GM12878 (cell line): ENCODE measurements around the gene CAP2. TPM values are rescaled to one million over a fixed set of nuclear protein-coding genes. Genes with fewer than 3 reads are reported as not detected.

Experiments used
- ATAC-seq: fragments of 200-7000 bp; cut with Tn5 transposase; 3 replicates; pipeline ENCODE4 v1.9.1; 2020; ENCODE audit warnings: mild to moderate bottlenecking, moderate library complexity
- BruUV-seq: library from RNA; stranded (reverse); fragments of 400-500 nt; replicated peaks from 2 replicates; lab custom pipeline; 2021; lab: Mats Ljungman, UMichigan
- CTCF ChIA-PET: fragments of 300-600 bp; sonication (Branson Sonifier 250); formaldehyde crosslinking; extraction: SDS; loops from one replicate; lab custom pipeline; 2021; ENCODE audit warnings: inconsistent platforms; lab: Yijun Ruan, JAX
- POLR2A ChIA-PET: fragments of 350-600 bp; formaldehyde crosslinking; extraction: SDS; loops from one replicate; lab custom pipeline; 2021; ENCODE audit warnings: inconsistent platforms; lab: Charles Lee
- RAD21 ChIA-PET: fragments of 300-600 bp; sonication (Branson Sonifier 250); formaldehyde crosslinking; loops from one replicate; lab custom pipeline; 2023; ENCODE audit warnings: antibody characterized with exemption; ENCODE audit not compliant: unreplicated experiment; lab: Charles Lee
- SMC1A ChIA-PET: fragments of 300-600 bp; sonication (Branson Sonifier 250); formaldehyde crosslinking; loops from one replicate; lab custom pipeline; 2023; ENCODE audit not compliant: unreplicated experiment, uncharacterized antibody; lab: Charles Lee
- DNase-seq: peaks from one replicate; pipeline ENCODE4 v3.0.0-alpha.2; 2011; ENCODE audit warnings: low read depth, low spot score
- FAIRE-seq: peaks from 3 replicates; lab custom pipeline; 2011; peaks lifted over from hg19 to GRCh38; lab: Jason Lieb, UNC
- H2AFZ ChIP-seq: 2 replicates; pipeline ENCODE4 v1.6.0; 2011; ENCODE audit warnings: low read depth, low read length, control low read depth; ENCODE audit not compliant: control insufficient read depth
- H3K27ac ChIP-seq: 2 replicates; pipeline ENCODE4 v1.5.1; 2011; ENCODE audit warnings: control low read depth; ENCODE audit not compliant: control insufficient read depth, insufficient read depth
- H3K27me3 ChIP-seq, 2 experiments: replicated peaks in 1 of 2; 2 replicates each; pipeline versions ENCODE4 v1.6.0 to v1.6.1; 2011; ENCODE audit warnings: low read length in 1 of 2; ENCODE audit not compliant: control insufficient read depth in 2 of 2, insufficient read depth in 2 of 2
- H3K36me3 ChIP-seq, 2 experiments: 2 replicates each; pipeline ENCODE4 v1.5.1; 2011; ENCODE audit warnings: low read length in 1 of 2; ENCODE audit not compliant: control insufficient read depth in 2 of 2, insufficient read depth in 2 of 2
- H3K4me1 ChIP-seq: 2 replicates; pipeline ENCODE4 v1.6.1; 2011; ENCODE audit warnings: mild to moderate bottlenecking, low read length, moderate library complexity, mixed read lengths; ENCODE audit not compliant: control insufficient read depth, insufficient read depth
- H3K4me2 ChIP-seq: 2 replicates; pipeline ENCODE4 v1.6.0; 2011; ENCODE audit warnings: control low read depth; ENCODE audit not compliant: control insufficient read depth, insufficient read depth
- H3K4me3 ChIP-seq: fragments of 200-600 bp; sonication (generic); 2 replicates; pipeline ENCODE4 v1.5.1; 2016
- H3K79me2 ChIP-seq: 2 replicates; pipeline ENCODE4 v1.6.0; 2011; ENCODE audit warnings: low read length; ENCODE audit not compliant: control insufficient read depth, insufficient read depth
- H3K9ac ChIP-seq: 2 replicates; pipeline ENCODE4 v1.8.0; 2011; ENCODE audit warnings: low read length, control low read depth, mixed read lengths; ENCODE audit not compliant: control insufficient read depth, insufficient read depth
- H3K9me3 ChIP-seq: replicated peaks from 3 replicates; pipeline ENCODE4 v1.5.1; 2011; ENCODE audit warnings: mild to moderate bottlenecking, low read length; ENCODE audit not compliant: control insufficient read depth, insufficient read depth
- H4K20me1 ChIP-seq: 2 replicates; pipeline ENCODE4 v1.6.0; 2011; ENCODE audit not compliant: control insufficient read depth, insufficient read depth
- CHD1 ChIP-seq: IDR thresholded peaks from 2 replicates; pipeline ENCODE4 v1.6.1; 2012; ENCODE audit warnings: low read depth, low read length, improper control_type of control experiment
- DPF2 ChIP-seq: fragments of 450-650 bp; IDR thresholded peaks from 2 replicates; pipeline ENCODE4 v1.6.1; 2017; ENCODE audit warnings: mild to moderate bottlenecking
- FOXK2 ChIP-seq: fragments of 450-650 bp; IDR thresholded peaks from 2 replicates; pipeline ENCODE4 v1.6.1; 2017; ENCODE audit warnings: mild to moderate bottlenecking, moderate library complexity
- KAT2A ChIP-seq: conservative IDR thresholded peaks from 2 replicates; pipeline ENCODE4 v1.6.1; 2011; ENCODE audit warnings: low read depth, low read length; ENCODE audit not compliant: control insufficient read depth
- MLLT1 ChIP-seq: fragments of 450-650 bp; IDR thresholded peaks from 2 replicates; pipeline ENCODE4 v1.6.1; 2016; ENCODE audit warnings: mild to moderate bottlenecking
- NFIC ChIP-seq: IDR thresholded peaks from 2 replicates; pipeline ENCODE4 v1.6.1; 2012; ENCODE audit warnings: low read depth, mild to moderate bottlenecking, inconsistent platforms, low read length, moderate library complexity
- RELA ChIP-seq: fragments of 450-650 bp; IDR thresholded peaks from 2 replicates; pipeline ENCODE4 v1.8.0; 2014; ENCODE audit warnings: borderline replicate concordance; ENCODE audit not compliant: partially characterized antibody
- SPI1 ChIP-seq: IDR thresholded peaks from 2 replicates; pipeline ENCODE4 v1.6.1; 2011; ENCODE audit warnings: low read depth, mild to moderate bottlenecking, low read length, moderate library complexity, borderline replicate concordance; ENCODE audit not compliant: insufficient read depth
- WGBS: methylation state at CpG from one replicate; pipeline ENCODE4 v1.1.6; 2016; ENCODE audit warnings: low lambda C conversion rate; ENCODE audit not compliant: insufficient replicate concordance, insufficient coverage; ENCODE audit errors: missing lambda C conversion rate; 5-methylcytosine and 5-hydroxymethylcytosine counted together
- in situ Hi-C: fragments of 300-500 bp; cut with MboI; formaldehyde crosslinking; loops from 9 replicates; pipeline ENCODE4 v1.14.3; 2018; ENCODE audit warnings: mixed read lengths
- intact Hi-C: fragments of 100-400 bp; cut with micrococcal nuclease; formaldehyde crosslinking; loops from one replicate; pipeline ENCODE4 v1.14.2; 2022; ENCODE audit not compliant: unreplicated experiment
- polyA plus RNA-seq, 11 experiments: library from polyadenylated mRNA; depleted of rRNA in 4 of 11; unstranded in 6 of 11; stranded (reverse) in 5 of 11; fragments of >200 nt; fragmentation: Nextera tagmentation in 4 of 11; fragmentation: Illumina TruSeq in 1 of 11; extraction: Ambion mirVana in 4 of 11; extraction: Trizol in 1 of 11; gene quantifications; 1 replicate in 1 of 11; 2 replicates in 10 of 11; pipeline versions ENCODE4 v1.2.1 to v1.2.3, GENCODE V29; 2011 to 2016; ENCODE audit warnings: inconsistent platforms in 2 of 11, missing spikeins in 2 of 11, low read depth in 1 of 11
- total RNA-seq, 4 experiments: library from RNA; depleted of rRNA in 3 of 4; stranded (reverse); fragments of >200 nt in 3 of 4; fragmentation: Illumina TruSeq in 1 of 4; extraction: Trizol in 1 of 4; gene quantifications; 2 replicates each; pipeline versions ENCODE4 v1.2.1 to v1.2.3, GENCODE V29; 2013 to 2021

CAP2 gene
- total and polyA plus RNA-seq, 10 of the 15 experiments (the other 5 are each of a cell fraction or from before 2014, with no cell fraction given) = 0.10 to 2.0 (median 0.15) TPM; not detected in 7

GRCh38 chr6:17574866-17575560, 181.6 kb downstream of the CAP2 start:
- ChIA-PET CTCF (no interaction called here), POLR2A (no interaction called here)
- TF ChIP-seq FOXK2 (no peak), NFIC (no peak), MLLT1 (no peak), CHD1 (no peak), RELA (no peak), KAT2A (no peak), SPI1 (no peak), DPF2 (no peak)
- TF ChIP-seq, all 136 proteins: peak for 0
- BruUV-seq = no TSS peak
- ChIA-PET SMC1A (interaction anchor here (0.9 kb wide), 1 partner anchor 41 kb away, joined by 4 read pairs; no protein-coding TSS in a partner anchor), RAD21 (no interaction called here)
- no peak overlapping the region for H3K27ac ChIP-seq
- ATAC-seq = no peak
- no peak overlapping the region for H2AFZ ChIP-seq
- no peak for DNase-seq
- H4K20me1 ChIP-seq = no peaks in the 10 kb centered on the region
- 45% methylated on average over 8 of the region's 8 CpGs for WGBS
- H3K27me3 ChIP-seq = no peaks in the 10 kb centered on the region
- no peak overlapping the region for H3K4me3 ChIP-seq
- no peak overlapping the region for H3K4me2 ChIP-seq
- no peak for FAIRE-seq
- H3K4me1 ChIP-seq = no peaks in the 10 kb centered on the region
- intact Hi-C loops = no loop called here
- in situ Hi-C loops = no loop called here
- no peak overlapping the region for H3K9ac ChIP-seq
- H3K36me3 ChIP-seq = no peaks in the 10 kb centered on the region
- H3K9me3 ChIP-seq = peaks cover 4% of the 10 kb centered on the region; the same call in 2 of the 3 replicates
- H3K79me2 ChIP-seq = no peaks in the 10 kb centered on the region
